Adipocyte (in vitro differentiated cells): ENCODE measurements around the gene USP32.

Experiments
- DNase-seq: peaks from one replicate; pipeline ENCODE4 v3.0.0-alpha.2; 2015; ENCODE audit warnings: low read depth
- H3K27me3 ChIP-seq: replicated peaks from 2 replicates; pipeline ENCODE4 v1.7.0; 2013; ENCODE audit warnings: mild to moderate bottlenecking, low read length, moderate library complexity; ENCODE audit not compliant: control insufficient read depth, insufficient read depth
- H3K36me3 ChIP-seq: 2 replicates; pipeline ENCODE4 v1.7.0; 2013; ENCODE audit warnings: low read length, mild to moderate bottlenecking, moderate library complexity; ENCODE audit not compliant: control insufficient read depth, insufficient read depth, severe bottlenecking
- H3K4me1 ChIP-seq: 2 replicates; pipeline ENCODE4 v1.7.0; 2013; ENCODE audit warnings: mild to moderate bottlenecking, low read length, moderate library complexity; ENCODE audit not compliant: control insufficient read depth, insufficient read depth
- H3K4me3 ChIP-seq: 2 replicates; pipeline ENCODE4 v1.7.0; 2013; ENCODE audit warnings: mild to moderate bottlenecking, low read length, moderate library complexity
- H3K9ac ChIP-seq: 2 replicates; pipeline ENCODE4 v1.7.0; 2013; ENCODE audit warnings: mild to moderate bottlenecking, low read length, moderate library complexity
- H3K9me3 ChIP-seq: 2 replicates; pipeline ENCODE4 v1.7.0; 2013; ENCODE audit warnings: mild to moderate bottlenecking, low read length, moderate library complexity; ENCODE audit not compliant: control insufficient read depth

Gene USP32

DNA sequence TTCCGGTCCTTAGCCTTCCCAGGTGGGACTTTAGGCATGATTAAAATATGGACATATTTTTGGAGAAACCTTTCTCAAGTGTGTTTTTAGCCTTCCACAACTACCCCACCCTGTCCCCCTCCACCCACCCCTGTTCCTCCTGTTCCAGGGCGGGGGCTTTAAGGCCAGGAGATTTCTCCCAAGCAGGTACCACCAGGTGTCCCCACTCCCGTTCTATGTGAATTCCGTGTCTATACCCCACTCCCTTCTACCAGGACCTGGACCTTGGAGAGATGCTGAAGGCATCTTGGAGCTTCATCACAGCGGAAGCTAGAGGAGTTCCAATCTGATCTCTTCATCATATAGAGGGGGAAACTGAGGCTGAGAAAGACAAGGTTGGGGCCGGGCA, 232.5 kb downstream of the USP32 start:
- H3K4me3 ChIP-seq, result no peak overlapping the region
- H3K9ac ChIP-seq, result no peak overlapping the region
- DNase-seq, result no peak
- H3K9me3 ChIP-seq, result no peaks in the 10 kb centered on the region
- peaks cover 26% of the 10 kb centered on the region for H3K27me3 ChIP-seq
- H3K4me1 ChIP-seq, result peaks cover 7% of the 10 kb centered on the region
- H3K36me3 ChIP-seq, result no peaks in the 10 kb centered on the region

DNA sequence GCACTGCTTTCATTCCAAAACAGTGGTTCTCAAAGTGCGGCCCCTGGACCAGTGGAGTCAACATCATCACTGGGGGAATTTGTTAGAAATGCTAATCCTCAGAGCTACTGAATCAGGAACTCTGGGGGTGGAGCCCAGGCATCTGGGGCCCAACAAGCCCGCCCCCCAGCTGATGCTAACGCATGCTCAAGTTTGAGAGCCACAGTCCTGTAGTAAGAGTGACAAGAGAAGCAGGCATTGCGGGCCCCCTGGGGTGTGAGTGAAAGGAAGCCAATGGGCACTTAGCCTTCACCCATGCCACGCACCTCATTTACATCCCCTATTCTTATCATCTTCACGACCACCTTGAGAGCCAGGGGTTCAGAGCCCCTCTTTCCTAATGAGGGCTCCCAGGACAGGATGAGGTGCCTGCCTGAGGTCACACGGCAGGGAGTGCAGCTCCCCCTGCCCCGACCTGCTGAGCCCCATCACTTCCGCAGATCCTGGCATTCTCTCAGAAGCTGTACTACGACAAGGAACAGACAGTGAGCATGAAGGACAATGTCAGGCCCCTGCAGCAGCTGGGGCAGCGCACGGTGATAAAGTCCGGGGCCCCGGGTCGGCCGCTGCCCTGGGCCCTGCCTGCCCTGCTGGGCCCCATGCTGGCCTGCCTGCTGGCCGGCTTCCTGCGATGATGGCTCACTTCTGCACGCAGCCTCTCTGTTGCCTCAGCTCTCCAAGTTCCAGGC, 233.0 kb downstream of the USP32 start:
- Histone ChIP-seq H3K27me3 (peaks cover 25% of the 10 kb centered on the region), H3K9ac (no peak overlapping the region), H3K9me3 (no peaks in the 10 kb centered on the region), H3K36me3 (no peaks in the 10 kb centered on the region), H3K4me1 (peaks cover 12% of the 10 kb centered on the region), H3K4me3 (no peak overlapping the region)
- no peak for DNase-seq

DNA sequence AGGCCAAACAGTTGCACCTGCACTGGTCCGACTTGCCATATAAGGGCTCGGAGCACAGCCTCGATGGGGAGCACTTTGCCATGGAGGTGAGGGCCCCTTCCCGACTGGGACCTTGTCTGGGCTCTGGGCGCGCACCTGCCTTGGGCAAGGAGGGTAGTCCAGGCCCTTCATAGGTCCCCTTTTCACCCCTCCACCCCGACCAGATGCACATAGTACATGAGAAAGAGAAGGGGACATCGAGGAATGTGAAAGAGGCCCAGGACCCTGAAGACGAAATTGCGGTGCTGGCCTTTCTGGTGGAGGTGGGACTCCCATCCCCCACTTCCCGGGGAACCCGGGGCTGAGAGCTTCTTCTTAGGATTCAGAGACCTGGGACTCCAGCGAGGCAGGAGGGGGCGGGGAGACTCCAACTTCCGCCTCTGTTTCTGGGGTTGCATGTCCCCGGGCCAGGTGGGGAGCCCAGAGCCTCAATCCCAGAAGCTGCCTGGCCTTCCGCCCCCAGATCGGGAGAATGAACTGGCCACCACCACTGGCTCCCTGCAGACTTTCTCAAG, 234.4 kb downstream of the USP32 start:
- no peak for DNase-seq
- no peak overlapping the region for H3K9ac ChIP-seq
- H3K4me3 ChIP-seq, result no peak overlapping the region
- no peaks in the 10 kb centered on the region for H3K9me3 ChIP-seq
- H3K4me1 ChIP-seq, result peaks cover 19% of the 10 kb centered on the region
- H3K27me3 ChIP-seq, result peaks cover 20% of the 10 kb centered on the region
- no peaks in the 10 kb centered on the region for H3K36me3 ChIP-seq

DNA sequence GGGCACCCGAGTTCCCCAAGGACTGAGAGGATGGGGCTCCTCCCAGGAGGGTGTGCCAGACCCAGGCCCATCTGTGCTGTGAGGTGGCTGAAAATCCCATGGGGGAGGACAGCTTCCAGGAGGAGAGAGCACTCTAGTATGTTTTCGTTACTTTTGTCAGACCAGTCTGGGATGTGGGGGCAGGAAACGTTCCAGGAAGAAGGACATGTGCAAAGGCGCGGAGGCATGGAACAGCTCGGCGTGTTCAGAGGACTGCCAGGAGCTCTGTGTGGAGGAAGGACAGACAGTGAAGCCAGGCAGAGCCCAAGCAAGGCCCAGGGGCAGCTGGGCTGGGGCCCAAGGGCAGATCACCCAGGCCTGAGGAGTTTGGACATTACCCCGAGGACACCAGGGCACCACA, 235.2 kb downstream of the USP32 start:
- DNase-seq, result no peak
- H3K9me3 ChIP-seq, result no peaks in the 10 kb centered on the region
- no peak overlapping the region for H3K9ac ChIP-seq
- peaks cover 23% of the 10 kb centered on the region for H3K4me1 ChIP-seq
- H3K4me3 ChIP-seq, result no peak overlapping the region
- no peaks in the 10 kb centered on the region for H3K36me3 ChIP-seq
- H3K27me3 ChIP-seq, result peaks cover 20% of the 10 kb centered on the region

DNA sequence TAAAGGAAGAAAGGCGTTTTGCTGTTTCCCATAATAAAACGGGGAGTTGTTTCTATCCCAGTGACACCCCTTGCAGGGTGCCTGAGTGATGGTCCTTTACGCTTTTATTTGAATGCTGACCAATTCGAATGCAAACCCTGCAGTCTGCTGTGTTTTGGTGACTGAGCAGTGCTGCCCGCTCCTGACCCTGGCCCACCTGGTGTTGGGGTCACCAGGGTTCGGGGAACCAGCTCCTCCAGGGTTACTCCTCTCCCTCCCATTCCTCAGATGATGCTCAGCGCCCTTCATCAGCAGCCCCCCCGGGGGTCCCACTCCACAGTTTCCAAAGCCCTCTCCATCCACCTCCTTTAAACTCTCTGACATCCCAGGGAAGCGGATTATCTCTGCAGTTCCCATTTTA, 236.1 kb downstream of the USP32 start:
- DNase-seq, result no peak
- Histone ChIP-seq H3K4me3 (no peak overlapping the region), H3K36me3 (no peaks in the 10 kb centered on the region), H3K27me3 (peaks cover 25% of the 10 kb centered on the region), H3K4me1 (peaks cover 23% of the 10 kb centered on the region), H3K9ac (no peak overlapping the region), H3K9me3 (no peaks in the 10 kb centered on the region)

DNA sequence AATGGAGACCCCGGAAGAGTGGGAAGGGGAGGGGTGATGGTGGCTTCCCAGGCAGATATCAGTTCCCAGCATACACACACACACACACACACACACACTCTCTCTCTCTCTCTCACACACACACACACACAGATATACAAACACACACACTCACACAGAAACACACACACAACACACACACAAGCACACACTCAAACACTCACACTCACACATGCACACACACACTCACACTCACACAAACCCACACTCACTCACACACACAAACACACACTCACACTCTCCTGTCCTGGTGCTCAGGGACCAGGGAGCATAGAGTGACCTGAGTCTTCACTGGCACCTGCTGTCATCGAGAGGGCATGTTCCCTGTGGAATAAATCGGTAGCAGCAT, 236.5 kb downstream of the USP32 start:
- Histone ChIP-seq H3K9me3 (no peaks in the 10 kb centered on the region), H3K4me1 (peaks cover 23% of the 10 kb centered on the region), H3K36me3 (no peaks in the 10 kb centered on the region), H3K4me3 (no peak overlapping the region), H3K27me3 (peaks cover 28% of the 10 kb centered on the region), H3K9ac (no peak overlapping the region)
- DNase-seq, result no peak

DNA sequence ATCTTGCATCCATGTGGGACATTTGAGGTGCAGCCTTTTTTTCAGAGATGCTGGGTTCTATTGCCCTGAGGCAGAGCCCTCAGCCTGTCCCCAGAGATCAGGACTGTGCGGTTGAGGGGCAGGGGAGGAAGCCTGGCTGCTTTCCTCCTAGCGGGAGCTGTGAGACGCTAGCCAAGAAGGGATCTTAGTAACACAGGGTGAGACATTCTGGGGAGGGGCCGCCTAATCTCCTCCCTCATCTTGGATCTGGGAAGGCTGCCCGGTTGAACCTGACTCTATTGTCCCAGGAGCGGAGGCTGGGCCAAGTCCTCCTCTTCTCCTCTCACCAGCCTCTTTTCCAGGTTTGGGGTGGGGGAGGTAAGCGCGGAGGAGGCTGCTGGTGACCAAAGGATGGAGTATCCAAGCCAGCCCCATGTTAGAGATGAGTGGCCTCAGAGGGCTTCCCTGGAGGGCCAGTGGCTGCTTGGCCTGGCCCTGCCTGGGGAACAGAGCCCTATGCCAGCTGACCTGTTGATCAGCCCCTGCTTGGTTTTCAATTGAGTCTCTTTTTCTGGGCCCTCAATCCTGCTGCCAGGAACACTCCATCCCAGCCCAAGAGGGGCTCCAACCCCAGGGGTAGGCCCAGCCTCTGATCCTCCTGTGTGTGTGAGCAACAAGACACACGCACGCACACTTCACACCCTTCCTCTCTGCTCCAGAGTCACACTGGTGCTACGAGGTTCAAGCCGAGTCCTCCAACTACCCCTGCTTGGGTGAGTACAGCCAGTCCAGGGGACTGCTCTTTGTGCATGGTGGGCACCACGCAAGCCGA, 237.1 kb downstream of the USP32 start:
- peak; percentile 71 for DNase-seq
- Histone ChIP-seq H3K36me3 (no peaks in the 10 kb centered on the region), H3K4me3 (peak overlapping the region; percentile 11), H3K27me3 (peaks cover 29% of the 10 kb centered on the region), H3K9me3 (no peaks in the 10 kb centered on the region), H3K4me1 (peaks cover 23% of the 10 kb centered on the region), H3K9ac (no peak overlapping the region)

DNA sequence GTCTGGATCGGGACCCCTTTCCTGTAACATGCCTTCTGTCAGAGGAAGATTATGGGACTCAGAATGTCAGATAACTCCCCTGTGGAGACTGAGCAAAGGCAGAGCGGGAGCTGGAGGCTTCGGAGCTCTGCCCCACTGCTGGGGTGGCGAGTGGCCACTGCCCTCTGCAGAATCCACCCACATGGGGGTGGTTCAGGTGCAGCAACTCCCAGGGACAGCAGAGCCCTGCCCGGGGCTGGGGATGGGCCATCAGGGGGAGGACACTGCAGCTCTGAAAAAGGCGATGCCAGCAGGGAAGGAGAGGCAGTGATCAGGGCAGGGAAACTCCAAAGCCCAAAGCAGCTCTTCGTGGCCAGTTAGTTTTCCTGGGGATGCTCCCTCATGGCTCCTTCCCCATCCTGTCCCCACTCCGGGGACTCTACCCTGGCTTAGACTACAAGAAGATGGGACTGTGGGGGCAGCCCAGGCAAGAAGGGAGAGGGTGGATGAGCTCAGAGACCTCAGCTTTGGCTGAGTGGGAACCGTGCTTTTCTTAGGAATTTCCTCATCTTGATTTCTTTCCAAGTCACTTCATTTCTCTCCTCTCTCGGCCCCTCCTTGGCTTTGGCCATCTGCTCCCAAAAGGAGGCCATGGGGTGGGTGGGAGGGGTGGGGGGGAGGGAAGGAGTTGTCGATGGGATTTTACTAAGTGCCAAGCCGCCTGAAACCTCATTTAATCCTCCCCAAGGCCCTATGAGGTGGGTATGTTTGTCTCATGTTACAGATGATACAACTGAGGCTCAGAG, 238.1 kb downstream of the USP32 start:
- Histone ChIP-seq H3K27me3 (peaks cover 34% of the 10 kb centered on the region), H3K4me3 (peak overlapping the region; percentile 47), H3K4me1 (peaks cover 23% of the 10 kb centered on the region), H3K9me3 (no peaks in the 10 kb centered on the region), H3K36me3 (no peaks in the 10 kb centered on the region), H3K9ac (no peak overlapping the region)
- peak; percentile 46 for DNase-seq

DNA sequence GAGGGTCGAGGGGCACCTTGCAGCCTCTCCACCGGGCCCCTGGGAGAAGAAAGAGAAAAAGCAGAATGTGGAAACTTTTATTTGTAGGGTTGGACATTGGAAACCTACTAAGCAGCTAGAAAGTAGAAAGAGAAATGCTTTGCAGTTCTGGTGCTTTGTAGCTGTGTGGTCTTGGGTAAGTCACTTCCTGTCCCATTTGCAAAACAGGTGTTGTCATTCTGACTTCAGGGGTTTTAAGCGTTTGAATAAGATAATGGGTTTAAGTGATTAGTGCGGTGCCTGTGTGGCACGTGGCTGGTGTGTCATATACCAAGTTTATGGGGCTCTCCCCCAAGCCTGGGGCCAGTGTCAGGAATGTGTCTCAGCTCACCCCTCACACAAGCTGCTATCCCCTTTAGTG, 240.6 kb downstream of the USP32 start:
- no peaks in the 10 kb centered on the region for H3K9me3 ChIP-seq
- no peak overlapping the region for H3K4me3 ChIP-seq
- H3K4me1 ChIP-seq, result peaks cover 23% of the 10 kb centered on the region
- H3K27me3 ChIP-seq, result peaks cover 51% of the 10 kb centered on the region
- H3K36me3 ChIP-seq, result no peaks in the 10 kb centered on the region
- DNase-seq, result no peak
- H3K9ac ChIP-seq, result no peak overlapping the region

DNA sequence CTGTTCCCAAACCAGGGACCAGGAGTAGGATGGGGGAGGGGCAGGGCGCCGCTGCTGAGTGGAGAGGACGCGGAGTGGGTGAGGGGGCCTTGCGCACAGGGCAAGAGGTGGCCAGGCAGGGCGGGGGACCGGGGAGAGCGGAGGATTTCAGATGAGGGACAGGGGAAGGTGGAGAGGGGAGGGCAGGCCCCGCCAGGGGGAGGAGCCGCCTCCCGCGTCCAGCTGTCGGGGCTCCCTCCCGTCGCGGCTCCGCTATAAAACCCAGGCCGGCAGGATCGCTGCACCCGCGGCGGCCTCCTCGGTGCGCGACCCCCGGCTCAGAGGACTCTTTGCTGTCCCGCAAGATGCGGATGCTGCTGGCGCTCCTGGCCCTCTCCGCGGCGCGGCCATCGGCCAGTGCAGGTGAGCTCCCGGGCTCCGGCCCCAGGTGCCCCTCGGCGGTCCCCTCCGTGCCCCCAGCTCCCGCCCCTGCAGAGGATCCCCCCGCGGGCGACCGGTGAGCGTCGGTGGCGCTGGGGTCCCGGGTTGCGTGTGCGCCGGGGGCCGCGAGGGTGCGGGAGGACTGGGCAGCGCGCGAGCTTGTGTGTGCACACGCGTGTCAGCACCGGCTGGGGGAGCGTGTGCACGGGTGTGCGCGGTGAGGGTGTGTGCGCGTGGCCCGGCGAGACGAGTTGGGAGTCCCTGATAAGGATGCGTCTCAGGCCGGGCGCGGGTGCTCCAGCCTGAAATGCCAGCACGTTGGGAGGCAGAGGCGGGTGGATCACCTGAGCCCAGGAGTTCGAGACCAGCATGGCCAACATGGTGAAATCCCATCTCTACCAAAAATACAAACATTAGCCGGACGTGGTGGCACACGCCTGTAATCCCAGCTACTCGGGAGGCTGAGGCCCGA, 242.0 kb downstream of the USP32 start, which contains the start of gene CA4:
CA4 (plus strand) TSS at position 283 of the 892 bp plus-strand sequence; CDS start at position 345, 62 bp downstream.
- no peak for DNase-seq
- Histone ChIP-seq H3K36me3 (no peaks in the 10 kb centered on the region), H3K4me1 (peaks cover 20% of the 10 kb centered on the region), H3K4me3 (no peak within 1 kb of the TSS), H3K9ac (no peak within 1 kb of the TSS), H3K9me3 (no peaks in the 10 kb centered on the region), H3K27me3 (peaks cover 58% of the 10 kb centered on the region)
